Nephron (organoid): ENCODE measurements around the gene HPCAL1.
"Not testable (repeated sequence)": the region's sequence is repeated elsewhere in the genome, so short reads cannot be mapped to it uniquely, and the experiment has no call there.

Experiments
- H3K27ac Mint-ChIP-seq, 3 experiments: 2 replicates each; pipeline ENCODE4 v1.8.0; 2020; ENCODE audit warnings: mixed read lengths in 3 of 3, mild to moderate bottlenecking in 2 of 3, moderate library complexity in 1 of 3
- H3K27me3 Mint-ChIP-seq: 2 replicates; pipeline ENCODE4 v1.8.0; 2021; ENCODE audit warnings: low read depth, mild to moderate bottlenecking, moderate library complexity, mixed read lengths
- H3K36me3 Mint-ChIP-seq: 2 replicates; pipeline ENCODE4 v1.8.0; 2020; ENCODE audit warnings: low read depth, mixed read lengths
- H3K4me1 Mint-ChIP-seq: 2 replicates; pipeline ENCODE4 v1.8.0; 2020; ENCODE audit warnings: mixed read lengths
- H3K4me3 Mint-ChIP-seq, 3 experiments: 2 replicates each; pipeline ENCODE4 v1.8.0; 2020; ENCODE audit warnings: mild to moderate bottlenecking in 3 of 3, mixed read lengths in 3 of 3, moderate library complexity in 2 of 3
- H3K9me3 Mint-ChIP-seq: 2 replicates; pipeline ENCODE4 v1.8.0; 2020; ENCODE audit warnings: mixed read lengths
- TF ChIP-seq, protein P1 (sequence below), 3 experiments: fragments of 200-600 bp; sonication (generic); IDR thresholded peaks; one replicate each; pipeline ENCODE4 v1.5.0; 2021; ENCODE audit warnings: antibody characterized with exemption in 3 of 3; ENCODE audit not compliant: unreplicated experiment in 3 of 3

The HPCAL1 gene

DNA sequence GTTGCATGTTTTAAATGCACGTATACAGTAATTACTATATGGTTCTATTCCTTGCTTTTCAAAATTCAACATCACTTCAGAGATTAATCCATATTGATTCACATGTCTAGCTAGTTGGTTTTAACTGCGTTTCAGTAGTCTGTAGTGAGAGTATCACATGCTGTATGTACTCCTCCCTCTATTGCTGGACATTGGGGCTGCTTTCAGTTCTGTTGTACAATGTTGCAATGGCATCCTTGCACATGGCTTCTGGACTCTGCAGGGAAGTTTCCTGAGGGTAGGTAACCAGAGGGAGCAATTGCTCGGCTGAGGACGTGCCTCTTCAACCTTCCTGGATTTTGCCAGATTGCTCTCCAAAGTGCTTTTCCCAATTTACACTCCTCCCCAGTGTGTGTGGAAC, 10.7 kb upstream of the HPCAL1 start:
- Mint-ChIP-seq H3K27me3 (no peaks in the 10 kb centered on the region), H3K4me1 (peaks cover 4% of the 10 kb centered on the region), H3K36me3 (no peaks in the 10 kb centered on the region), H3K4me3 (no peak overlapping the region), H3K9me3 (peaks cover 13% of the 10 kb centered on the region), H3K27ac (no peak overlapping the region)
- TF ChIP-seq, protein P1, sequence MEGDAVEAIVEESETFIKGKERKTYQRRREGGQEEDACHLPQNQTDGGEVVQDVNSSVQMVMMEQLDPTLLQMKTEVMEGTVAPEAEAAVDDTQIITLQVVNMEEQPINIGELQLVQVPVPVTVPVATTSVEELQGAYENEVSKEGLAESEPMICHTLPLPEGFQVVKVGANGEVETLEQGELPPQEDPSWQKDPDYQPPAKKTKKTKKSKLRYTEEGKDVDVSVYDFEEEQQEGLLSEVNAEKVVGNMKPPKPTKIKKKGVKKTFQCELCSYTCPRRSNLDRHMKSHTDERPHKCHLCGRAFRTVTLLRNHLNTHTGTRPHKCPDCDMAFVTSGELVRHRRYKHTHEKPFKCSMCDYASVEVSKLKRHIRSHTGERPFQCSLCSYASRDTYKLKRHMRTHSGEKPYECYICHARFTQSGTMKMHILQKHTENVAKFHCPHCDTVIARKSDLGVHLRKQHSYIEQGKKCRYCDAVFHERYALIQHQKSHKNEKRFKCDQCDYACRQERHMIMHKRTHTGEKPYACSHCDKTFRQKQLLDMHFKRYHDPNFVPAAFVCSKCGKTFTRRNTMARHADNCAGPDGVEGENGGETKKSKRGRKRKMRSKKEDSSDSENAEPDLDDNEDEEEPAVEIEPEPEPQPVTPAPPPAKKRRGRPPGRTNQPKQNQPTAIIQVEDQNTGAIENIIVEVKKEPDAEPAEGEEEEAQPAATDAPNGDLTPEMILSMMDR (IDR thresholded peaks at IDR 0.05; ENCODE audit: unreplicated experiment in 3 of 3): no peak

DNA sequence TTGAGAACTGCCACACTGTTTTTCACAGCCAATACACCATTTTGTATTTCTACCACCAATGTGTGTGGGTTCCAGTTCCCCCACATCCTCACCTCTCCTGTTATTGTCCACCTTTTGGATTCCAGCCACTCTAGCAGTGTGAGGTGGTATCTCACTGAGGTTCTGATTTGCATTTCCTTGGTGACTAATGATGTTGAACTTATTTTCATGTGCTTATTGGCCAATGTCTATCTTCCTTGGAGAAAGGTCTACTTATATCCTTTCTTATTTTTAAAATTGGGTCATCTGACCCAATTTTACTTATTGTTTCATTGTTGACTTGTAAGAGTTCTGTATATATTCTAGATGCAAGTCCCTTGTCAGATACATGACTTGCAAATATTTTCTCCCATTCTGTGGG, 9.1 kb upstream of the HPCAL1 start:
- H3K9me3 Mint-ChIP-seq: peaks cover 10% of the 10 kb centered on the region

DNA sequence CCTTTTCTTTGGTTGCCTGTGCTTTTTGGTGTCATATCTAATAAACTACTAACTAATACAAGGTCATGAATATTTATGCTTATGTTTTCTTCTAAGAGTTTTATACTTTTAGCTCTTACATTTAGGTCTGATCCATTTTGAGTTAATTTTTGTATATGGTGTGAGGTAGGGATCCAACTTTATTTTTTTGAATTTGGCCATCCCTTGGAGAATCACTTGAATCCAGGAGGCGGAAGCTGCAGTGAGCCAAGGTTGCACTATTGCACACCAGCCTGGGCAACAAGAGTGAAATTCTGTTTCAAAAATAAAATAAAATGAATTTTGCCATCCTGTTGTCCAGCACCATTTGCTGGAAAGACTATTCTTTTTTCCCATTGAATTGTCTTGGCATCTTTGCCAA, 8.6 kb upstream of the HPCAL1 start:
- no peak overlapping the region for H3K4me3 Mint-ChIP-seq
- peaks cover 4% of the 10 kb centered on the region for H3K27me3 Mint-ChIP-seq
- no peaks in the 10 kb centered on the region for H3K36me3 Mint-ChIP-seq
- H3K4me1 Mint-ChIP-seq: no peaks in the 10 kb centered on the region
- TF ChIP-seq, protein P1 (IDR thresholded peaks at IDR 0.05; ENCODE audit: unreplicated experiment in 3 of 3): no peak
- peaks cover 12% of the 10 kb centered on the region for H3K9me3 Mint-ChIP-seq
- no peak overlapping the region for H3K27ac Mint-ChIP-seq

More for the DNA sequence above, 9.1 kb upstream of the HPCAL1 start:
- H3K27ac Mint-ChIP-seq: no peak overlapping the region
- H3K36me3 Mint-ChIP-seq: no peaks in the 10 kb centered on the region
- H3K27me3 Mint-ChIP-seq: peaks cover 4% of the 10 kb centered on the region
- no peak overlapping the region for H3K4me3 Mint-ChIP-seq
- peaks cover 2% of the 10 kb centered on the region for H3K4me1 Mint-ChIP-seq
- TF ChIP-seq, protein P1 (IDR thresholded peaks at IDR 0.05; ENCODE audit: unreplicated experiment in 3 of 3): no peak

DNA sequence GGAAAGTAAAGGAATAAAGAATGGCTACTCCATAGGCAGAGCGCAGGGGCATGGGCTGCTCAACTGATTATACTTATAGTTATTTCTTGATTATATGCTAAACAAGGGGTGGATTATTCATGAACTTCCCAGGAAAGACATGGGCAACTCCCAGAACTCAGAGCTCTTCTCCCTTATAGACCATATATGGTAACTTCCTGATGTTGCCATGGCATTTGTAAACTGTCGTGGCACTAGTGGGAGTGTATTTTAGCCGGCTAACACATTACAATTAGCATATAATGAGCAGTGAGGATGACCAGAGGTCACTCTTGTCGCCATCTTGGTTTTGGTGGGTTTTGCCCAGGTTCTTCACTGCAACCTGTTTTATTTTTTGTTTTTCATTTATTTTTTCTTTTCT, 7.1 kb upstream of the HPCAL1 start:
- H3K27me3 Mint-ChIP-seq, H3K4me3 Mint-ChIP-seq, H3K4me1 Mint-ChIP-seq, H3K36me3 Mint-ChIP-seq, H3K27ac Mint-ChIP-seq: not testable (repeated sequence)
- H3K9me3 Mint-ChIP-seq: peaks cover 12% of the 10 kb centered on the region

DNA sequence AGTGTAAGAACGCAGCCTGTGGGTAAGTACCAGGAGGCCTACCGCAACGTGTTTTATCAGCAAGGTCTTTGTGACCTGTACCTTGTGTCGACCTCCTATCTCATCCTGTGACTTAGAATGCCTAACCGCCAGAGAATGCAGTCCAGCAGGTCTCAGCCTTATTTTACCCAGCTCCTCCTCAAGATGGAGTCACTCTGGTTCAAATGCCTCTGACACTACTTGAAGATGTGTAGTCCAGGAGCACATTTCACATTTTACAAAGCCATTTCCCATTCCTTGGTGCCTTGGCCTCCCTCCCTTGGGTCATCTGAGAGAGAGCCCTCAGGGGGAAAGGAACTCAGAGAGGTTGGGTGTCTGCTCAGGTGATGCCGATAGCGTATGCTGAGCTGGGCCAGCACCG, 6.6 kb upstream of the HPCAL1 start:
- Mint-ChIP-seq H3K27me3 (peaks cover 8% of the 10 kb centered on the region), H3K27ac (no peak overlapping the region), H3K4me3 (no peak overlapping the region), H3K4me1 (no peaks in the 10 kb centered on the region), H3K9me3 (peaks cover 12% of the 10 kb centered on the region), H3K36me3 (no peaks in the 10 kb centered on the region)
- TF ChIP-seq, protein P1 (IDR thresholded peaks at IDR 0.05; ENCODE audit: unreplicated experiment in 3 of 3): no peak

DNA sequence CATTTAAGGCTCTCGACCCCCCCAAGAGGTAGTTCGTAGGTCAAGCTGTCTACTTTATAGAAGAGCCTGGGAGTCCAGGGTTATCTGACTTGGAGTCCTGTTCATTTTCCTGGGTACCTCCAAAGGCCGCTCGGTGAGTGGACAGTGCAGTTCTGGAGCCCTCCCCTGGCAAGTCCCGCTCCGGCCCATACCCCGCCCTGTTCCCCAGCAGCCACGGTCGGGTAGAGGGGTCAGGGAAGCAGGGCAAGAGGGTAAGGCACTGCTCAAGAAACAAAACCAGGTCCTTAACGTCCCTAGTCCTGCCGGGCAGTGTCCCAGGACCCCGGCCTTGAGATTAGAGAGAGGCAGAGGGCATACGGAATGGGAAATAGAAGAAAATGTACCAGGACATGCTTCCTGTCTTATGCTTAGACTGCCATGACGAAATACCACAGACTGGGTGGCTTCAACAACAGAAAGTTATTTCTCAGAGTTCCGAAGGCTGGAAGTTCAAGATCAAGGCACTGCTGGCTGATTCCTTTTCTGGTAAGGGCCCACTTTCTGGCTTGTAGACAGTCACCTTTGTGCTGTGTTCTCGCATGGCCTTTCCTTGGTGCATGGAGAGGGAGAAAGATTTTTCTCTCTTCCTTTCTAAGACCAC, 5.4 kb upstream of the HPCAL1 start:
- Mint-ChIP-seq H3K4me1 (no peaks in the 10 kb centered on the region), H3K36me3 (no peaks in the 10 kb centered on the region), H3K4me3 (no peak overlapping the region), H3K27ac (no peak overlapping the region), H3K27me3 (peaks cover 8% of the 10 kb centered on the region), H3K9me3 (peaks cover 12% of the 10 kb centered on the region)
- TF ChIP-seq, protein P1 (IDR thresholded peaks at IDR 0.05; ENCODE audit: unreplicated experiment in 3 of 3): no peak
